GM12878 (cell line): ENCODE results near the gene RASSF4. TPM values are rescaled to one million over a fixed set of nuclear protein-coding genes. Genes with fewer than 3 reads are reported as not detected.

Experiments
- ATAC-seq: fragments of 200-7000 bp; cut with Tn5 transposase; 3 replicates; pipeline ENCODE4 v1.9.1; 2020; ENCODE audit warnings: mild to moderate bottlenecking, moderate library complexity
- BruUV-seq: library from RNA; stranded (reverse); fragments of 400-500 nt; replicated peaks from 2 replicates; lab custom pipeline; 2021; lab: Mats Ljungman, UMichigan
- CTCF ChIA-PET: fragments of 300-600 bp; sonication (Branson Sonifier 250); formaldehyde crosslinking; extraction: SDS; loops from one replicate; lab custom pipeline; 2021; ENCODE audit warnings: inconsistent platforms; lab: Yijun Ruan, JAX
- POLR2A ChIA-PET: fragments of 350-600 bp; formaldehyde crosslinking; extraction: SDS; loops from one replicate; lab custom pipeline; 2021; ENCODE audit warnings: inconsistent platforms; lab: Charles Lee
- RAD21 ChIA-PET: fragments of 300-600 bp; sonication (Branson Sonifier 250); formaldehyde crosslinking; loops from one replicate; lab custom pipeline; 2023; ENCODE audit warnings: antibody characterized with exemption; ENCODE audit not compliant: unreplicated experiment; lab: Charles Lee
- SMC1A ChIA-PET: fragments of 300-600 bp; sonication (Branson Sonifier 250); formaldehyde crosslinking; loops from one replicate; lab custom pipeline; 2023; ENCODE audit not compliant: unreplicated experiment, uncharacterized antibody; lab: Charles Lee
- DNase-seq: peaks from one replicate; pipeline ENCODE4 v3.0.0-alpha.2; 2011; ENCODE audit warnings: low read depth, low spot score
- FAIRE-seq: peaks from 3 replicates; lab custom pipeline; 2011; peaks lifted over from hg19 to GRCh38; lab: Jason Lieb, UNC
- H2AFZ ChIP-seq: 2 replicates; pipeline ENCODE4 v1.6.0; 2011; ENCODE audit warnings: low read depth, low read length, control low read depth; ENCODE audit not compliant: control insufficient read depth
- H3K27ac ChIP-seq: 2 replicates; pipeline ENCODE4 v1.5.1; 2011; ENCODE audit warnings: control low read depth; ENCODE audit not compliant: control insufficient read depth, insufficient read depth
- H3K27me3 ChIP-seq, 2 experiments: replicated peaks in 1 of 2; 2 replicates each; pipeline versions ENCODE4 v1.6.0 to v1.6.1; 2011; ENCODE audit warnings: low read length in 1 of 2; ENCODE audit not compliant: control insufficient read depth in 2 of 2, insufficient read depth in 2 of 2
- H3K36me3 ChIP-seq, 2 experiments: 2 replicates each; pipeline ENCODE4 v1.5.1; 2011; ENCODE audit warnings: low read length in 1 of 2; ENCODE audit not compliant: control insufficient read depth in 2 of 2, insufficient read depth in 2 of 2
- H3K4me1 ChIP-seq: 2 replicates; pipeline ENCODE4 v1.6.1; 2011; ENCODE audit warnings: mild to moderate bottlenecking, low read length, moderate library complexity, mixed read lengths; ENCODE audit not compliant: control insufficient read depth, insufficient read depth
- H3K4me2 ChIP-seq: 2 replicates; pipeline ENCODE4 v1.6.0; 2011; ENCODE audit warnings: control low read depth; ENCODE audit not compliant: control insufficient read depth, insufficient read depth
- H3K4me3 ChIP-seq: fragments of 200-600 bp; sonication (generic); 2 replicates; pipeline ENCODE4 v1.5.1; 2016
- H3K79me2 ChIP-seq: 2 replicates; pipeline ENCODE4 v1.6.0; 2011; ENCODE audit warnings: low read length; ENCODE audit not compliant: control insufficient read depth, insufficient read depth
- H3K9ac ChIP-seq: 2 replicates; pipeline ENCODE4 v1.8.0; 2011; ENCODE audit warnings: low read length, control low read depth, mixed read lengths; ENCODE audit not compliant: control insufficient read depth, insufficient read depth
- H3K9me3 ChIP-seq: replicated peaks from 3 replicates; pipeline ENCODE4 v1.5.1; 2011; ENCODE audit warnings: mild to moderate bottlenecking, low read length; ENCODE audit not compliant: control insufficient read depth, insufficient read depth
- H4K20me1 ChIP-seq: 2 replicates; pipeline ENCODE4 v1.6.0; 2011; ENCODE audit not compliant: control insufficient read depth, insufficient read depth
- BHLHE40 ChIP-seq, 2 experiments: fragments of 450-650 bp in 1 of 2; IDR thresholded peaks; 2 replicates each; pipeline ENCODE4 v1.6.1; 2011 to 2017; ENCODE audit warnings: low read depth in 2 of 2, borderline replicate concordance in 1 of 2, improper control_type of control experiment in 1 of 2, low read length in 1 of 2, mild to moderate bottlenecking in 1 of 2
- EP300 ChIP-seq, 2 experiments: fragments of 150-350 bp in 1 of 2; IDR thresholded peaks; 2 replicates each; pipeline ENCODE4 v1.6.1; 2011 to 2012; ENCODE audit warnings: low read depth in 2 of 2, low read length in 2 of 2, borderline replicate concordance in 1 of 2, improper control_type of control experiment in 1 of 2, inconsistent platforms in 1 of 2; ENCODE audit not compliant: control insufficient read depth in 1 of 2
- GATAD2B ChIP-seq: fragments of 450-650 bp; conservative IDR thresholded peaks from 2 replicates; pipeline ENCODE4 v1.6.1; 2017; ENCODE audit warnings: low read depth, mild to moderate bottlenecking, moderate library complexity
- IKZF1 ChIP-seq: fragments of 450-650 bp; conservative IDR thresholded peaks from 2 replicates; pipeline ENCODE4 v1.6.1; 2017; ENCODE audit warnings: antibody characterized with exemption, mild to moderate bottlenecking
- MEF2B ChIP-seq: fragments of 450-650 bp; IDR thresholded peaks from 2 replicates; pipeline ENCODE4 v1.6.1; 2018; ENCODE audit warnings: mild to moderate bottlenecking, moderate library complexity; ENCODE audit not compliant: partially characterized antibody, poor library complexity, severe bottlenecking
- PAX5 ChIP-seq: IDR thresholded peaks from 2 replicates; pipeline ENCODE4 v1.6.1; 2011; ENCODE audit warnings: low read depth, low read length, borderline replicate concordance
- SRF ChIP-seq, 2 experiments: IDR thresholded peaks; 2 replicates each; pipeline ENCODE4 v1.6.1; 2011; ENCODE audit warnings: low read depth in 2 of 2, low read length in 2 of 2, mild to moderate bottlenecking in 1 of 2, moderate library complexity in 1 of 2
- YY1 ChIP-seq: IDR thresholded peaks from 2 replicates; pipeline ENCODE4 v1.6.1; 2011; ENCODE audit warnings: low read depth, mild to moderate bottlenecking, low read length
- WGBS: methylation state at CpG from one replicate; pipeline ENCODE4 v1.1.6; 2016; ENCODE audit warnings: low lambda C conversion rate; ENCODE audit not compliant: insufficient replicate concordance, insufficient coverage; ENCODE audit errors: missing lambda C conversion rate; 5-methylcytosine and 5-hydroxymethylcytosine counted together
- in situ Hi-C: fragments of 300-500 bp; cut with MboI; formaldehyde crosslinking; loops from 9 replicates; pipeline ENCODE4 v1.14.3; 2018; ENCODE audit warnings: mixed read lengths
- intact Hi-C: fragments of 100-400 bp; cut with micrococcal nuclease; formaldehyde crosslinking; loops from one replicate; pipeline ENCODE4 v1.14.2; 2022; ENCODE audit not compliant: unreplicated experiment
- polyA plus RNA-seq, 11 experiments: library from polyadenylated mRNA; depleted of rRNA in 4 of 11; unstranded in 6 of 11; stranded (reverse) in 5 of 11; fragments of >200 nt; fragmentation: Nextera tagmentation in 4 of 11; fragmentation: Illumina TruSeq in 1 of 11; extraction: Ambion mirVana in 4 of 11; extraction: Trizol in 1 of 11; gene quantifications; 1 replicate in 1 of 11; 2 replicates in 10 of 11; pipeline versions ENCODE4 v1.2.1 to v1.2.3, GENCODE V29; 2011 to 2016; ENCODE audit warnings: inconsistent platforms in 2 of 11, missing spikeins in 2 of 11, low read depth in 1 of 11
- total RNA-seq, 4 experiments: library from RNA; depleted of rRNA in 3 of 4; stranded (reverse); fragments of >200 nt in 3 of 4; fragmentation: Illumina TruSeq in 1 of 4; extraction: Trizol in 1 of 4; gene quantifications; 2 replicates each; pipeline versions ENCODE4 v1.2.1 to v1.2.3, GENCODE V29; 2013 to 2021
- TF ChIP-seq, protein P1 (sequence below): IDR thresholded peaks from 2 replicates; pipeline ENCODE4 v1.6.1; 2012; ENCODE audit warnings: improper control_type of control experiment, low read depth, low read length; ENCODE audit not compliant: insufficient replicate concordance
- TF ChIP-seq, protein P2 (sequence below): fragments of 450-650 bp; IDR thresholded peaks from 2 replicates; pipeline ENCODE4 v1.6.1; 2017; ENCODE audit warnings: mild to moderate bottlenecking, moderate library complexity

Gene RASSF4
- total and polyA plus RNA-seq, 10 of the 15 experiments (the other 5 are each of a cell fraction or from before 2014, with no cell fraction given): 3.7 to 71.1 (median 16.8) TPM

DNA sequence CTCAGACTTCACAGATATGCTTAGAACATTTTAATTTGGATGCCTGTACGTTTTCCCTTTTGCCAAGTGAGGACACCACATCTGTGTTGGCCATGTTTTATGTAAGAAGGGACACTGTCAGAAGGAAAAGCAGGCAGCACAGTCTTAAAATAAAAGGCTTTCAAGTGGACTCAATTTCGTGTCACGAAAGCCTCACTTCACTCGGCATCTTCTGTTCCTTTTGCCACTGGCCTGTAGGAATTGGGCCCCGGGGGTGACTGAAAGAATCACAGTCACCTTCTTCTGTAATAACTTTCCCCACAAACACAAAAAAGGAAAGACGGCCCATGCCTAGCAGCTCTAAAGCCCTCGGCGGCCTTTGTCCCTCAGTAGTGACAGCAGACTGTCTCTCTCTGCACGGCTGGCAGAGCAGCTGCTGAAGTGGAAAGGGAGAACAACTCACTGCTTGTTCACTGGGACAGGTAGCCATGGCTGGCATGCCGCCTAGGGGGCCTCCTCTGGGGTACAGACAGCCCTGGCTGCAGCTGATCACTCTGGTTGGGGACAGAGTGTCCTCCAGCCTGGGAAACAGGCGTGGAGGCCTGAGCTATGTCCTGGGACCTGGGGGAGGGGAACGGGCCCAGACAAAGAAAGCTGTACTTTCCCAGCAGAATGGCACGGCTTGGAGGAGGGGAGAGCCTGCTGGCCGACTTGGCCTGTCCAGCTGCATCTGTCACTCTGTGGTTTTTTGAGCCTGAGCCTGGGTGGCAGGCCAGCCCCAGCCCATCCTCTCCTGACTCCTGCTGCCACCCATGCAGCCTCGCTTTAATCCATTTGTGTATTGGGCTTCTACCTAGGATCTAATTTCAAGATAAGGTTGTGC lies 4.4 kb downstream of the RASSF4 start:
- no TSS peak for BruUV-seq
- peak overlapping the region; percentile 51 for H2AFZ ChIP-seq
- no peak for DNase-seq
- in situ Hi-C loops (loop anchor here (10.0 to 25.0 kb wide), 2 partner anchors 1559 to 1802 kb away; partner anchors contain the start of gene HNRNPF), intact Hi-C loops (loop anchor here (10.0 kb wide), 2 partner anchors 411 to 1819 kb away; partner anchors contain the start of gene ALOX5)
- 4% methylated on average over 15 of the region's 15 CpGs for WGBS
- POLR2A ChIA-PET: interaction anchor here (0.8 to 14.0 kb wide), 8 partner anchors 9 to 978 kb away, joined by 3 to 174 read pairs (median 4); partner anchors contain the start of gene DEPP1
- H3K9me3 ChIP-seq: no peaks in the 10 kb centered on the region
- RAD21 ChIA-PET: interaction anchor here (0.8 to 9.2 kb wide), 8 partner anchors 10 to 456 kb away, joined by 3 to 124 read pairs (median 22); partner anchors contain the start of gene DEPP1
- H3K36me3 ChIP-seq: no peaks in the 10 kb centered on the region
- H3K27me3 ChIP-seq: no peaks in the 10 kb centered on the region
- H3K9ac ChIP-seq: peak overlapping the region; percentile 62
- CTCF ChIA-PET: interaction anchor here (1.9 to 9.1 kb wide), 7 partner anchors 9 to 30 kb away, joined by 6 to 116 read pairs (median 14); partner anchors contain the start of gene DEPP1
- H3K4me1 ChIP-seq: peaks cover 84% of the 10 kb centered on the region
- peak overlapping the region; percentile 82 for H3K4me2 ChIP-seq
- SMC1A ChIA-PET: interaction anchor here (0.8 to 9.3 kb wide), 8 partner anchors 9 to 30 kb away, joined by 3 to 147 read pairs (median 24); partner anchors contain the start of gene DEPP1
- peak overlapping the region; percentile 85 for H3K27ac ChIP-seq
- no peaks in the 10 kb centered on the region for H4K20me1 ChIP-seq
- peak; percentile 34 for ATAC-seq
- H3K4me3 ChIP-seq: peak overlapping the region; percentile 53
- peaks cover 33% of the 10 kb centered on the region for H3K79me2 ChIP-seq
- no peak for FAIRE-seq
- TF ChIP-seq SRF (IDR thresholded peaks at IDR 0.05; ENCODE audit: low read depth in 2 of 2, low read length in 2 of 2) (no peak), MEF2B (peak; percentile 47), YY1 (peak; percentile 38; the same call in 1 of the 2 replicates), BHLHE40 (IDR thresholded peaks at IDR 0.05; ENCODE audit: borderline replicate concordance in 1 of 2, low read depth in 2 of 2, low read length in 1 of 2) (peak in 1 of 2 experiments; percentile 31; a peak in 2 of 4 replicates), EP300 (IDR thresholded peaks at IDR 0.05; ENCODE audit: borderline replicate concordance in 1 of 2, control insufficient read depth in 1 of 2, low read depth in 2 of 2, low read length in 2 of 2) (no peak), GATAD2B (0 out of 2 replicates have a peak, but pooled peaks have one; percentile 36), PAX5 (peak; percentile 11; the same call in 1 of the 2 replicates), IKZF1 (peak; percentile 48)
- TF ChIP-seq, protein P1, sequence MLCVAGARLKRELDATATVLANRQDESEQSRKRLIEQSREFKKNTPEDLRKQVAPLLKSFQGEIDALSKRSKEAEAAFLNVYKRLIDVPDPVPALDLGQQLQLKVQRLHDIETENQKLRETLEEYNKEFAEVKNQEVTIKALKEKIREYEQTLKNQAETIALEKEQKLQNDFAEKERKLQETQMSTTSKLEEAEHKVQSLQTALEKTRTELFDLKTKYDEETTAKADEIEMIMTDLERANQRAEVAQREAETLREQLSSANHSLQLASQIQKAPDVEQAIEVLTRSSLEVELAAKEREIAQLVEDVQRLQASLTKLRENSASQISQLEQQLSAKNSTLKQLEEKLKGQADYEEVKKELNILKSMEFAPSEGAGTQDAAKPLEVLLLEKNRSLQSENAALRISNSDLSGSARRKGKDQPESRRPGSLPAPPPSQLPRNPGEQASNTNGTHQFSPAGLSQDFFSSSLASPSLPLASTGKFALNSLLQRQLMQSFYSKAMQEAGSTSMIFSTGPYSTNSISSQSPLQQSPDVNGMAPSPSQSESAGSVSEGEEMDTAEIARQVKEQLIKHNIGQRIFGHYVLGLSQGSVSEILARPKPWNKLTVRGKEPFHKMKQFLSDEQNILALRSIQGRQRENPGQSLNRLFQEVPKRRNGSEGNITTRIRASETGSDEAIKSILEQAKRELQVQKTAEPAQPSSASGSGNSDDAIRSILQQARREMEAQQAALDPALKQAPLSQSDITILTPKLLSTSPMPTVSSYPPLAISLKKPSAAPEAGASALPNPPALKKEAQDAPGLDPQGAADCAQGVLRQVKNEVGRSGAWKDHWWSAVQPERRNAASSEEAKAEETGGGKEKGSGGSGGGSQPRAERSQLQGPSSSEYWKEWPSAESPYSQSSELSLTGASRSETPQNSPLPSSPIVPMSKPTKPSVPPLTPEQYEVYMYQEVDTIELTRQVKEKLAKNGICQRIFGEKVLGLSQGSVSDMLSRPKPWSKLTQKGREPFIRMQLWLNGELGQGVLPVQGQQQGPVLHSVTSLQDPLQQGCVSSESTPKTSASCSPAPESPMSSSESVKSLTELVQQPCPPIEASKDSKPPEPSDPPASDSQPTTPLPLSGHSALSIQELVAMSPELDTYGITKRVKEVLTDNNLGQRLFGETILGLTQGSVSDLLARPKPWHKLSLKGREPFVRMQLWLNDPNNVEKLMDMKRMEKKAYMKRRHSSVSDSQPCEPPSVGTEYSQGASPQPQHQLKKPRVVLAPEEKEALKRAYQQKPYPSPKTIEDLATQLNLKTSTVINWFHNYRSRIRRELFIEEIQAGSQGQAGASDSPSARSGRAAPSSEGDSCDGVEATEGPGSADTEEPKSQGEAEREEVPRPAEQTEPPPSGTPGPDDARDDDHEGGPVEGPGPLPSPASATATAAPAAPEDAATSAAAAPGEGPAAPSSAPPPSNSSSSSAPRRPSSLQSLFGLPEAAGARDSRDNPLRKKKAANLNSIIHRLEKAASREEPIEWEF: no peak
- TF ChIP-seq, protein P2, sequence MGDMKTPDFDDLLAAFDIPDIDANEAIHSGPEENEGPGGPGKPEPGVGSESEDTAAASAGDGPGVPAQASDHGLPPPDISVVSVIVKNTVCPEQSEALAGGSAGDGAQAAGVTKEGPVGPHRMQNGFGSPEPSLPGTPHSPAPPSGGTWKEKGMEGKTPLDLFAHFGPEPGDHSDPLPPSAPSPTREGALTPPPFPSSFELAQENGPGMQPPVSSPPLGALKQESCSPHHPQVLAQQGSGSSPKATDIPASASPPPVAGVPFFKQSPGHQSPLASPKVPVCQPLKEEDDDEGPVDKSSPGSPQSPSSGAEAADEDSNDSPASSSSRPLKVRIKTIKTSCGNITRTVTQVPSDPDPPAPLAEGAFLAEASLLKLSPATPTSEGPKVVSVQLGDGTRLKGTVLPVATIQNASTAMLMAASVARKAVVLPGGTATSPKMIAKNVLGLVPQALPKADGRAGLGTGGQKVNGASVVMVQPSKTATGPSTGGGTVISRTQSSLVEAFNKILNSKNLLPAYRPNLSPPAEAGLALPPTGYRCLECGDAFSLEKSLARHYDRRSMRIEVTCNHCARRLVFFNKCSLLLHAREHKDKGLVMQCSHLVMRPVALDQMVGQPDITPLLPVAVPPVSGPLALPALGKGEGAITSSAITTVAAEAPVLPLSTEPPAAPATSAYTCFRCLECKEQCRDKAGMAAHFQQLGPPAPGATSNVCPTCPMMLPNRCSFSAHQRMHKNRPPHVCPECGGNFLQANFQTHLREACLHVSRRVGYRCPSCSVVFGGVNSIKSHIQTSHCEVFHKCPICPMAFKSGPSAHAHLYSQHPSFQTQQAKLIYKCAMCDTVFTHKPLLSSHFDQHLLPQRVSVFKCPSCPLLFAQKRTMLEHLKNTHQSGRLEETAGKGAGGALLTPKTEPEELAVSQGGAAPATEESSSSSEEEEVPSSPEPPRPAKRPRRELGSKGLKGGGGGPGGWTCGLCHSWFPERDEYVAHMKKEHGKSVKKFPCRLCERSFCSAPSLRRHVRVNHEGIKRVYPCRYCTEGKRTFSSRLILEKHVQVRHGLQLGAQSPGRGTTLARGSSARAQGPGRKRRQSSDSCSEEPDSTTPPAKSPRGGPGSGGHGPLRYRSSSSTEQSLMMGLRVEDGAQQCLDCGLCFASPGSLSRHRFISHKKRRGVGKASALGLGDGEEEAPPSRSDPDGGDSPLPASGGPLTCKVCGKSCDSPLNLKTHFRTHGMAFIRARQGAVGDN: peak; percentile 67
